Panc1 (cell line): ENCODE results near the gene ZMAT5. TPM values are rescaled to one million over a fixed set of nuclear protein-coding genes. Genes with fewer than 3 reads are reported as not detected.
A peak's percentile ranks its signal among the peaks of the same experiment; 100 is the strongest.

Experiments
- ATAC-seq: fragments of 200-7000 bp; cut with Tn5 transposase; 2 replicates; pipeline ENCODE4 v1.9.1; 2020; ENCODE audit warnings: mild to moderate bottlenecking, moderate library complexity
- BruUV-seq: library from RNA; stranded (reverse); fragments of 400-500 nt; replicated peaks from 2 replicates; lab custom pipeline; 2021; lab: Mats Ljungman, UMichigan
- CTCF ChIA-PET: fragments of 300-600 bp; sonication (Branson Sonifier 250); formaldehyde crosslinking; loops from one replicate; lab custom pipeline; 2022; ENCODE audit warnings: antibody characterized with exemption; lab: Charles Lee
- POLR2A ChIA-PET: fragments of 300-600 bp; sonication (Branson Sonifier 250); formaldehyde crosslinking; loops from one replicate; lab custom pipeline; 2022; ENCODE audit warnings: antibody characterized with exemption; lab: Charles Lee
- DNase-seq: peaks from one replicate; pipeline ENCODE4 v3.0.0-alpha.2; 2010; ENCODE audit warnings: low read depth, low spot score
- H3K27ac ChIP-seq: 2 replicates; pipeline ENCODE4 v1.5.1; 2011; ENCODE audit warnings: mild to moderate bottlenecking, low read length, inconsistent platforms
- H3K27me3 ChIP-seq: fragments of 200-500 bp; sonication (Bioruptor generic); 2 replicates; pipeline ENCODE4 v1.6.0; 2014; ENCODE audit warnings: low read length, inconsistent platforms; ENCODE audit not compliant: control insufficient read depth, insufficient read depth
- H3K36me3 ChIP-seq: fragments of 200-500 bp; sonication (Bioruptor generic); 2 replicates; pipeline ENCODE4 v1.5.1; 2014; ENCODE audit warnings: inconsistent platforms, mild to moderate bottlenecking, low read length, moderate library complexity; ENCODE audit not compliant: control insufficient read depth, insufficient read depth
- H3K4me1 ChIP-seq: 2 replicates; pipeline ENCODE4 v1.5.1; 2011; ENCODE audit warnings: inconsistent platforms, mild to moderate bottlenecking, low read length, moderate library complexity; ENCODE audit not compliant: control insufficient read depth, insufficient read depth
- H3K4me3 ChIP-seq, 2 experiments: 2 replicates each; pipeline ENCODE4 v1.5.1; 2011 to 2012; ENCODE audit warnings: low read depth in 2 of 2, low read length in 2 of 2, mild to moderate bottlenecking in 2 of 2, inconsistent platforms in 1 of 2, moderate library complexity in 1 of 2
- H3K9me3 ChIP-seq: fragments of 200-500 bp; sonication (Bioruptor generic); 2 replicates; pipeline ENCODE4 v1.5.1; 2014; ENCODE audit warnings: low read depth, mild to moderate bottlenecking, inconsistent platforms, low read length, moderate library complexity; ENCODE audit not compliant: control insufficient read depth, insufficient read depth
- POLR2AphosphoS5 ChIP-seq: IDR thresholded peaks from 2 replicates; pipeline ENCODE4 v1.6.1; 2012; ENCODE audit warnings: mild to moderate bottlenecking, low read depth, low read length, moderate library complexity
- SIN3A ChIP-seq: IDR thresholded peaks from 2 replicates; pipeline ENCODE4 v1.6.1; 2012; ENCODE audit warnings: low read depth, mild to moderate bottlenecking, low read length, moderate library complexity, borderline replicate concordance; ENCODE audit not compliant: insufficient read depth
- TCF7L2 ChIP-seq: IDR thresholded peaks from 2 replicates; pipeline ENCODE4 v1.6.1; 2011; ENCODE audit warnings: mild to moderate bottlenecking, low read depth, low read length, inconsistent platforms
- in situ Hi-C: cut with HindIII; loops from 2 replicates; pipeline ENCODE4 v1.10.0; 2016; ENCODE audit warnings: low sequenced_read_pairs, low pct_unique_long_range_greater_than_20kb
- intact Hi-C: fragments of 100-400 bp; cut with micrococcal nuclease; formaldehyde crosslinking; loops from one replicate; pipeline ENCODE4 v1.10.0; 2022; ENCODE audit not compliant: unreplicated experiment
- total RNA-seq: library from RNA; stranded (reverse); gene quantifications from one replicate; pipeline ENCODE4 v1.2.1, GENCODE V29; 2021; ENCODE audit not compliant: unreplicated experiment
- TF ChIP-seq, protein P1 (sequence below), 2 experiments: IDR thresholded peaks; 2 replicates each; pipeline ENCODE4 v1.6.1; 2011 to 2012; ENCODE audit warnings: low read depth in 2 of 2, control low read depth in 1 of 2, low read length in 1 of 2, mild to moderate bottlenecking in 1 of 2, moderate library complexity in 1 of 2; ENCODE audit not compliant: insufficient read depth in 1 of 2
- TF ChIP-seq, protein P2 (sequence below): fragments of 450-650 bp; IDR thresholded peaks from 2 replicates; pipeline ENCODE4 v1.5.1; 2017; ENCODE audit warnings: mild to moderate bottlenecking

Gene ZMAT5
- total RNA-seq, 1 experiment from 2014 or later = 22.4 TPM

DNA sequence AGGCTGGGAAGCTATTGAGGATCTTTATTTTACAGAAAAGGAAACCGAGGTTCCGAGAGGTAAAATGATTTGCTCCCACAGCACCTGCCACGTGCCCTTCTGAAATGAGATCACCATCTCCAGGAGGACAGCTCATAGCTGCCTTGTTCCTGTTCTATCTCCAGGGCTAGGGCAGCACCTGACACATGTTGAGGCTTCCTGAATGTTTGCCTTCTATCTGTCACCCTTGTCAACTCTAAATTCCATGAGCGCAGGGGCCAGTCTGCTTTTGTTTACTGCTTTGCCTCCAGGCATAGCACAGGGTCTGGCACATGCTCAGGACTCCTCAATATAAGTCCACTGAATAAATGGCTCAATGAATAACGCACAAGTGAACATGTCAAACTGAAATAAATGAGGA lies 47.2 kb upstream of the ZMAT5 start:
- Histone ChIP-seq H3K4me1 (no peaks in the 10 kb centered on the region), H3K9me3 (no peaks in the 10 kb centered on the region), H3K36me3 (peaks cover 4% of the 10 kb centered on the region), H3K4me3 (no peak overlapping the region), H3K27me3 (no peaks in the 10 kb centered on the region), H3K27ac (no peak overlapping the region)
- no peak for TF ChIP-seq SIN3A
- no peak for TF ChIP-seq TCF7L2
- TF ChIP-seq, protein P1, sequence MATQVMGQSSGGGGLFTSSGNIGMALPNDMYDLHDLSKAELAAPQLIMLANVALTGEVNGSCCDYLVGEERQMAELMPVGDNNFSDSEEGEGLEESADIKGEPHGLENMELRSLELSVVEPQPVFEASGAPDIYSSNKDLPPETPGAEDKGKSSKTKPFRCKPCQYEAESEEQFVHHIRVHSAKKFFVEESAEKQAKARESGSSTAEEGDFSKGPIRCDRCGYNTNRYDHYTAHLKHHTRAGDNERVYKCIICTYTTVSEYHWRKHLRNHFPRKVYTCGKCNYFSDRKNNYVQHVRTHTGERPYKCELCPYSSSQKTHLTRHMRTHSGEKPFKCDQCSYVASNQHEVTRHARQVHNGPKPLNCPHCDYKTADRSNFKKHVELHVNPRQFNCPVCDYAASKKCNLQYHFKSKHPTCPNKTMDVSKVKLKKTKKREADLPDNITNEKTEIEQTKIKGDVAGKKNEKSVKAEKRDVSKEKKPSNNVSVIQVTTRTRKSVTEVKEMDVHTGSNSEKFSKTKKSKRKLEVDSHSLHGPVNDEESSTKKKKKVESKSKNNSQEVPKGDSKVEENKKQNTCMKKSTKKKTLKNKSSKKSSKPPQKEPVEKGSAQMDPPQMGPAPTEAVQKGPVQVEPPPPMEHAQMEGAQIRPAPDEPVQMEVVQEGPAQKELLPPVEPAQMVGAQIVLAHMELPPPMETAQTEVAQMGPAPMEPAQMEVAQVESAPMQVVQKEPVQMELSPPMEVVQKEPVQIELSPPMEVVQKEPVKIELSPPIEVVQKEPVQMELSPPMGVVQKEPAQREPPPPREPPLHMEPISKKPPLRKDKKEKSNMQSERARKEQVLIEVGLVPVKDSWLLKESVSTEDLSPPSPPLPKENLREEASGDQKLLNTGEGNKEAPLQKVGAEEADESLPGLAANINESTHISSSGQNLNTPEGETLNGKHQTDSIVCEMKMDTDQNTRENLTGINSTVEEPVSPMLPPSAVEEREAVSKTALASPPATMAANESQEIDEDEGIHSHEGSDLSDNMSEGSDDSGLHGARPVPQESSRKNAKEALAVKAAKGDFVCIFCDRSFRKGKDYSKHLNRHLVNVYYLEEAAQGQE (IDR thresholded peaks at IDR 0.05; ENCODE audit: insufficient read depth in 1 of 2, low read depth in 2 of 2, low read length in 1 of 2) = no peak
- TF ChIP-seq, protein P2, sequence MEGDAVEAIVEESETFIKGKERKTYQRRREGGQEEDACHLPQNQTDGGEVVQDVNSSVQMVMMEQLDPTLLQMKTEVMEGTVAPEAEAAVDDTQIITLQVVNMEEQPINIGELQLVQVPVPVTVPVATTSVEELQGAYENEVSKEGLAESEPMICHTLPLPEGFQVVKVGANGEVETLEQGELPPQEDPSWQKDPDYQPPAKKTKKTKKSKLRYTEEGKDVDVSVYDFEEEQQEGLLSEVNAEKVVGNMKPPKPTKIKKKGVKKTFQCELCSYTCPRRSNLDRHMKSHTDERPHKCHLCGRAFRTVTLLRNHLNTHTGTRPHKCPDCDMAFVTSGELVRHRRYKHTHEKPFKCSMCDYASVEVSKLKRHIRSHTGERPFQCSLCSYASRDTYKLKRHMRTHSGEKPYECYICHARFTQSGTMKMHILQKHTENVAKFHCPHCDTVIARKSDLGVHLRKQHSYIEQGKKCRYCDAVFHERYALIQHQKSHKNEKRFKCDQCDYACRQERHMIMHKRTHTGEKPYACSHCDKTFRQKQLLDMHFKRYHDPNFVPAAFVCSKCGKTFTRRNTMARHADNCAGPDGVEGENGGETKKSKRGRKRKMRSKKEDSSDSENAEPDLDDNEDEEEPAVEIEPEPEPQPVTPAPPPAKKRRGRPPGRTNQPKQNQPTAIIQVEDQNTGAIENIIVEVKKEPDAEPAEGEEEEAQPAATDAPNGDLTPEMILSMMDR = no peak
- TF ChIP-seq POLR2AphosphoS5 = no peak
- ChIA-PET CTCF (no interaction called here), POLR2A (no interaction called here)
- no peak for ATAC-seq
- BruUV-seq = no TSS peak
- DNase-seq = no peak
- in situ Hi-C loops (no loop called here), intact Hi-C loops (no loop called here)

DNA sequence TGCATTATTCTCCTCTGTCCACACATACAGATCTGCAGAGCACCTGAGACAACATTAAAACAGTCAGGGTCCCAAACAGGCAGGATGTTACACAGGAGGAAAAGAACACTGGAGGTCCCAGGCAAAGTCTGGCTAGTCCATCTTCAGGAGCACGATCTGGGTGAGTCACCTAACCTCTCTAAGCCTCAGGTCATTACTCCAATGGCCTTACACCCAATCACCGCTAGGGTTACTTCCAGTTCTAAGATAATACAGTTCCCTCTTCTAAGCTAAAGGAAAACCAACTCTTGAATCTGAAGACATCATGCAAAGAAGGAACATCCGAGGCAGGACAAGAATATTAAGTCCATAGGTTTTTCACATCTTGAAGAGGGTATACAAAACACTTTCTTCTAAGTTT lies 46.8 kb upstream of the ZMAT5 start:
- H3K9me3 ChIP-seq = no peaks in the 10 kb centered on the region
- ChIA-PET CTCF (no interaction called here), POLR2A (no interaction called here)
- no peak overlapping the region for H3K27ac ChIP-seq
- H3K36me3 ChIP-seq = peaks cover 4% of the 10 kb centered on the region
- no TSS peak for BruUV-seq
- no peaks in the 10 kb centered on the region for H3K27me3 ChIP-seq
- no peaks in the 10 kb centered on the region for H3K4me1 ChIP-seq
- DNase-seq = no peak
- intact Hi-C loops = no loop called here
- no peak for TF ChIP-seq SIN3A
- no peak overlapping the region for H3K4me3 ChIP-seq
- in situ Hi-C loops = no loop called here
- ATAC-seq = peak; percentile 68; the same call in 1 of the 2 replicates

DNA sequence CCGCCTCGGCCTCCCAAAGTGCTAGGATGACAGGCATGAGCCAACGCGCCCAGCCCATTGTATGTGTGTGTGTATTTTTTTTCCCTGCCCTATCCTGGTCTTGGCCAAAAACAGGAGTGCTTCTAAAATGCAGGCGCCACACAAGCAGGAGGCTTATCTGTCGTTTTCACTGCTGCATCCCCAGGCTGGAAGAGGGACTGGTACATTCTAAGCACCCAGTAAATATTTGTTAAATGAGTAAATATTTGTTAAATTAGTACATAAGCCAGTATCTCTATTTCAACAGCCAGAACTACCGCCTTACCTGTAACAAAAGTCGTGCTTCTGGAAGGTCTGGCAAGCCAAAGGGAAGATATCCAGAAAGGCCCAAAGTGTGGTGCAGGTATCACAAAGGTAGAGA lies 46.3 kb upstream of the ZMAT5 start:
- Histone ChIP-seq H3K4me3 (no peak overlapping the region), H3K27ac (no peak overlapping the region), H3K4me1 (no peaks in the 10 kb centered on the region), H3K36me3 (peaks cover 4% of the 10 kb centered on the region), H3K27me3 (no peaks in the 10 kb centered on the region), H3K9me3 (no peaks in the 10 kb centered on the region)
- no peak for ATAC-seq
- ChIA-PET POLR2A (no interaction called here), CTCF (no interaction called here)
- in situ Hi-C loops (no loop called here), intact Hi-C loops (no loop called here)
- DNase-seq = no peak
- no TSS peak for BruUV-seq
- TF ChIP-seq, protein P2 = no peak
- TF ChIP-seq, protein P1 (IDR thresholded peaks at IDR 0.05; ENCODE audit: insufficient read depth in 1 of 2, low read depth in 2 of 2, low read length in 1 of 2) = no peak
- TF ChIP-seq SIN3A (no peak), TCF7L2 (no peak), POLR2AphosphoS5 (no peak)
